Measurements from ENCODE around the gene RPRM. TPM values are rescaled to one million over a fixed set of nuclear protein-coding genes. Genes with fewer than 3 reads are reported as not detected.

The RPRM gene
- 10 to 100 TPM in 1 of 4 donors, 1 to 10 TPM in 3; 3.3 to 12.1 (median 7.2) TPM for total RNA-seq

- TF ChIP-seq POLR2AphosphoS5 (IDR thresholded peaks at IDR 0.05) (peak; percentile 45 to 72), POLR2A (IDR thresholded peaks at IDR 0.05; ENCODE audit: low read depth) (no peak), CTCF (IDR thresholded peaks at IDR 0.05) (peak in 2 of 3 experiments; percentile 87 to 96)
- intact Hi-C loops (cut with DNase I) = loop anchor here (2.0 to 10.0 kb wide), 4 partner anchors 316 to 724 kb away; no protein-coding TSS in a partner anchor
- WGBS = 0% methylated on average over 15 of the region's 93 CpGs
- Histone ChIP-seq H3K36me3 (no peaks in the 10 kb centered on the region), H3K9me3 (no peaks in the 10 kb centered on the region), H3K27ac (replicated peaks in 1 of 4) (peak within 1 kb of the TSS; percentile 65 to 80 (median 76)), H3K27me3 (peaks cover 0 to 16% (median 0%) of the 10 kb centered on the region in 4 donors), H3K4me3 (peak within 1 kb of the TSS; percentile 60 to 76 (median 62)), H3K4me1 (peaks cover 28 to 48% (median 36%) of the 10 kb centered on the region in 4 donors)
- peak; percentile 93 for DNase-seq (ENCODE audit: extremely low spot score)
These were observed at the start of gene RPRM for GRCh38 chr2:153478289-153479261. Gene RPRM, minus strand, starts transcription at chr2:153478762. Its CDS starts 197 bp downstream, at chr2:153478565.

- TF ChIP-seq POLR2AphosphoS5 (IDR thresholded peaks at IDR 0.05) = no peak
- peak; percentile 59 to 80 (median 74) for TF ChIP-seq CTCF (IDR thresholded peaks at IDR 0.05)
- no peak for TF ChIP-seq POLR2A (IDR thresholded peaks at IDR 0.05; ENCODE audit: low read depth)
- DNase-seq (ENCODE audit: extremely low spot score) = no peak
- WGBS = 0% methylated on average over 1 of the region's 1 CpG
- intact Hi-C loops (cut with DNase I) = loop anchor here (5.0 kb wide), 1 partner anchor 357 kb away; no protein-coding TSS in a partner anchor
- Histone ChIP-seq H3K4me3 (no peak overlapping the region), H3K36me3 (no peaks in the 10 kb centered on the region), H3K9me3 (no peaks in the 10 kb centered on the region), H3K27ac (replicated peaks in 1 of 4) (no peak overlapping the region), H3K4me1 (no peaks in the 10 kb centered on the region), H3K27me3 (peaks cover 0 to 3% (median 0%) of the 10 kb centered on the region in 4 donors)
These were observed 40.8 kb upstream of the RPRM start for GRCh38 chr2:153519257-153519875.

- Histone ChIP-seq H3K36me3 (no peaks in the 10 kb centered on the region), H3K4me1 (no peaks in the 10 kb centered on the region), H3K4me3 (no peak overlapping the region), H3K9me3 (peaks cover 0 to 4% (median 0%) of the 10 kb centered on the region in 4 donors), H3K27me3 (peaks cover 0 to 3% (median 0%) of the 10 kb centered on the region in 4 donors), H3K27ac (replicated peaks in 1 of 4) (no peak overlapping the region)
- 44% methylated on average over 4 of the region's 4 CpGs for WGBS
- intact Hi-C loops (cut with DNase I) = no loop called here
- no peak for TF ChIP-seq CTCF (IDR thresholded peaks at IDR 0.05)
- no peak for TF ChIP-seq POLR2A (IDR thresholded peaks at IDR 0.05; ENCODE audit: low read depth)
- TF ChIP-seq EP300 (IDR thresholded peaks at IDR 0.05) = no peak
- TF ChIP-seq POLR2AphosphoS5 (IDR thresholded peaks at IDR 0.05) = no peak
- no peak for DNase-seq (ENCODE audit: extremely low spot score)
These were observed 33.8 kb upstream of the RPRM start for GRCh38 chr2:153512331-153512730.

GRCh38 chr2:153510996-153511395 is 32.4 kb upstream of the RPRM start:
- peaks cover 0 to 3% (median 0%) of the 10 kb centered on the region in 4 donors for H3K27me3 ChIP-seq
- DNase-seq (ENCODE audit: extremely low spot score) = no peak
- H3K9me3 ChIP-seq = peaks cover 0 to 12% (median 4%) of the 10 kb centered on the region in 4 donors
- H3K4me1 ChIP-seq = no peaks in the 10 kb centered on the region
- no peak overlapping the region for H3K4me3 ChIP-seq
- H3K27ac ChIP-seq (replicated peaks in 1 of 4) = no peak overlapping the region
- WGBS = 87% methylated on average over 4 of the region's 4 CpGs
- no peaks in the 10 kb centered on the region for H3K36me3 ChIP-seq
- intact Hi-C loops (cut with DNase I) = no loop called here
- TF ChIP-seq EP300 (IDR thresholded peaks at IDR 0.05) = no peak
- no peak for TF ChIP-seq POLR2AphosphoS5 (IDR thresholded peaks at IDR 0.05)
- TF ChIP-seq POLR2A (IDR thresholded peaks at IDR 0.05; ENCODE audit: low read depth) = no peak
- TF ChIP-seq CTCF (IDR thresholded peaks at IDR 0.05) = no peak

All from esophagus muscularis mucosa (tissue), 4 donors.